Stomach (tissue), 9 donors: ENCODE results near the gene GSE1. TPM values are rescaled to one million over a fixed set of nuclear protein-coding genes. Genes with fewer than 3 reads are reported as not detected.

Experiments used
- DNase-seq, 2 donors: peaks; one replicate each; pipeline versions ENCODE4 v3.0.0 to v3.0.0-alpha.2; 2013 to 2019
- H3K27ac ChIP-seq, 5 donors: fragments of 200-600 bp in 4 of 5; sonication (generic) in 4 of 5; one replicate each; pipeline ENCODE4 v1.5.1; 2013 to 2019; ENCODE audit warnings: mild to moderate bottlenecking in 1 of 5, moderate library complexity in 1 of 5
- H3K27me3 ChIP-seq, 3 donors: fragments of 200-600 bp; sonication (generic); one replicate each; pipeline ENCODE4 v1.5.1; 2017 to 2019; ENCODE audit warnings: mixed run types in 1 of 3
- H3K36me3 ChIP-seq, 4 donors: fragments of 200-600 bp; sonication (generic); 1 replicate in 3 of 4; 2 replicates in 1 of 4; pipeline ENCODE4 v1.5.1; 2016 to 2019
- H3K4me1 ChIP-seq, 4 donors: fragments of 200-600 bp; sonication (generic); one replicate each; pipeline ENCODE4 v1.5.1; 2016 to 2019
- H3K4me3 ChIP-seq, 4 donors: fragments of 200-600 bp; sonication (generic) in 3 of 4; one replicate each; pipeline ENCODE4 v1.5.1; 2016 to 2019; ENCODE audit warnings: mild to moderate bottlenecking in 1 of 4
- H3K9me3 ChIP-seq, 4 donors: fragments of 200-600 bp; sonication (generic); one replicate each; pipeline ENCODE4 v1.5.1; 2016 to 2019
- EP300 ChIP-seq: sonication (generic); formaldehyde crosslinking; IDR thresholded peaks from one replicate; pipeline ENCODE4 v1.6.1; 2017; ENCODE audit warnings: antibody characterized with exemption
- POLR2A ChIP-seq, 4 donors: fragments of 450-650 bp; IDR thresholded peaks; one replicate each; pipeline ENCODE4 v1.6.1; 2016; ENCODE audit warnings: antibody characterized with exemption in 4 of 4, control low read depth in 2 of 4, mild to moderate bottlenecking in 1 of 4, moderate library complexity in 1 of 4
- POLR2AphosphoS5 ChIP-seq, 3 donors: sonication (generic); formaldehyde crosslinking; IDR thresholded peaks; one replicate each; pipeline ENCODE4 v1.6.1; 2016; ENCODE audit warnings: antibody characterized with exemption in 3 of 3
- WGBS, 5 donors: extraction: QIAGEN DNeasy Blood & Tissue Kit in 3 of 5; methylation state at CpG; one replicate each; pipeline versions ENCODE4 v1.1.5 to v1.1.7; 2013 to 2018; 5-methylcytosine and 5-hydroxymethylcytosine counted together
- intact Hi-C: fragments of 100-400 bp; cut with DNase I; formaldehyde crosslinking; loops from one replicate; pipeline ENCODE4 v1.15.1; 2023; ENCODE audit warnings: low total_unique reads
- polyA plus RNA-seq, 3 donors: library from polyadenylated mRNA; stranded (reverse); fragments of 200-250 nt; gene quantifications; one replicate each; pipeline ENCODE4 v1.2.3, GENCODE V29; 2013
- total RNA-seq, 5 donors: library from RNA; depleted of rRNA; stranded (reverse); fragments of >200 nt; gene quantifications; one replicate each; pipeline versions ENCODE4 v1.1.0 to v1.2.3, GENCODE V29; 2014 to 2016
- TF ChIP-seq, protein P1 (sequence below), 7 experiments: fragments of 450-650 bp in 4 of 7; fragments of 200-600 bp in 3 of 7; sonication (generic) in 3 of 7; IDR thresholded peaks; one replicate each; pipeline ENCODE4 v1.5.1; 2016 to 2019; ENCODE audit warnings: antibody characterized with exemption in 7 of 7, control low read depth in 2 of 7, mild to moderate bottlenecking in 1 of 7
- donor health status: healthy with polysubstance abuse.
- donor health status: Bipolar disorder and iron deficiency.
- donor health status: healthy.

Gene GSE1
- total and polyA plus RNA-seq, 8 donors, result 11.8 to 294 (median 93.0) TPM

DNA sequence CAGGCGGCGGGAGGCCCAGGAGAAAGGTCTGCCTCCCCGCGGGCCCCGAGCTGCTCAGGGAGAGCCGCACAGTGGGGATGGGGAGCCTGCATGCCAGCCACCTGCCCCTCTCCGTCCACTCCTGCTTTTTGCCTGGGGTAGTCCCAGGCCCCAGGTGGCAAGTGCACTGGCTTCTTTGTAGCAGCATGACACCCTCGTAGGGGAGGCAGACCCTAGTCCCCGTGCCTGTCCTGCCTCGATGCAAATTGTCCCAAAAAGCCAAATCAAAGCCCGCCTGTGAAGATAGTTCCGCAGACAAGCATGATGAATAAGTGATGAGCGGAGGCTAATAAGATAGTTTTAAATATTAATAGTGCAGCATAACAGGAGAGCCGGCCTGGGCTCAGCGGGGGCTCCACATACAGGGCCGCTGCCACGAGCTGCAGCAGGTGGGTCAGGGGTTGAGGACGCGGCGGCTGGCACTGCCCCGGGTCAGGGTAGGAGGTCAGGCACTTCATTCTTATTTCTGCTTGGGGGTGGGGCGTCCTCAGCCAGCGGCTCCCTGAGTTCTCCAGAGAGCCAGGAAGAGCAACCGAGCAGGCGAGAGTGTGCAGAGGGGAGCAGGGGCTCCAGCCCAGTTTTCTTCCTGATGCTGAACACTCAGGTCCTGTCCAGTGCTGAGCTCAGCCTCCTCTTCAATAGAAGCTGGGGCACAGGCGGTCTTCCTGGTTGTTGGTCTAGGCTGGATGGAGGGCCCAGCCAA lies 48.8 kb downstream of the GSE1 start:
- TF ChIP-seq POLR2A (IDR thresholded peaks at IDR 0.05), result no peak
- no peak for TF ChIP-seq POLR2AphosphoS5 (IDR thresholded peaks at IDR 0.05)
- TF ChIP-seq, protein P1, sequence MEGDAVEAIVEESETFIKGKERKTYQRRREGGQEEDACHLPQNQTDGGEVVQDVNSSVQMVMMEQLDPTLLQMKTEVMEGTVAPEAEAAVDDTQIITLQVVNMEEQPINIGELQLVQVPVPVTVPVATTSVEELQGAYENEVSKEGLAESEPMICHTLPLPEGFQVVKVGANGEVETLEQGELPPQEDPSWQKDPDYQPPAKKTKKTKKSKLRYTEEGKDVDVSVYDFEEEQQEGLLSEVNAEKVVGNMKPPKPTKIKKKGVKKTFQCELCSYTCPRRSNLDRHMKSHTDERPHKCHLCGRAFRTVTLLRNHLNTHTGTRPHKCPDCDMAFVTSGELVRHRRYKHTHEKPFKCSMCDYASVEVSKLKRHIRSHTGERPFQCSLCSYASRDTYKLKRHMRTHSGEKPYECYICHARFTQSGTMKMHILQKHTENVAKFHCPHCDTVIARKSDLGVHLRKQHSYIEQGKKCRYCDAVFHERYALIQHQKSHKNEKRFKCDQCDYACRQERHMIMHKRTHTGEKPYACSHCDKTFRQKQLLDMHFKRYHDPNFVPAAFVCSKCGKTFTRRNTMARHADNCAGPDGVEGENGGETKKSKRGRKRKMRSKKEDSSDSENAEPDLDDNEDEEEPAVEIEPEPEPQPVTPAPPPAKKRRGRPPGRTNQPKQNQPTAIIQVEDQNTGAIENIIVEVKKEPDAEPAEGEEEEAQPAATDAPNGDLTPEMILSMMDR (IDR thresholded peaks at IDR 0.05), result no peak
- no peak for TF ChIP-seq EP300
- H3K4me1 ChIP-seq, result peaks cover 0 to 28% (median 13%) of the 10 kb centered on the region in 4 donors
- no peaks in the 10 kb centered on the region for H3K27me3 ChIP-seq
- H3K36me3 ChIP-seq, result peaks cover 96 to 100% (median 100%) of the 10 kb centered on the region in 4 donors
- WGBS, 5 donors, result 85 to 94% (median 91%) methylated on average over 17 to 26 of the region's 26 CpGs
- intact Hi-C loops, result no loop called here
- H3K27ac ChIP-seq, result no peak overlapping the region
- no peak for DNase-seq
- H3K4me3 ChIP-seq, result no peak overlapping the region
- no peaks in the 10 kb centered on the region for H3K9me3 ChIP-seq

DNA sequence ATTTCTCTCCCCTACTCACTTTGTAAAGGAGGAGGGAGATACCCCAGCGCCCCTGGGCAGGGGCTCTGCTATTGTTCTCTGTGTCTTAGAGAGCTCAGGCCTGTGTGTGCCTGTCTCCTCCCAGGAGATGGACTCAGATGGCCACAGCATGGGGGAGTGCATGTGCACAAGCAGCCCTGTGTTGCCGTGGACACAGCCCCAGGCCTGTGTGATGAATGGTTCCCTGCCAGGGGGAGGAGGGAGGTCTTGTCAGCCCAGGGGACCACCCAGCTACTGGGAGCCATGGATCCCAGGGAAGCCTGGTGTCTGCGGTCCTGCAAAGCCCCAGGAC lies 49.3 kb downstream of the GSE1 start:
- TF ChIP-seq EP300, result no peak
- TF ChIP-seq POLR2A (IDR thresholded peaks at IDR 0.05), result no peak
- no peak for TF ChIP-seq POLR2AphosphoS5 (IDR thresholded peaks at IDR 0.05)
- TF ChIP-seq, protein P1 (IDR thresholded peaks at IDR 0.05), result no peak
- Histone ChIP-seq H3K36me3 (peaks cover 96 to 100% (median 100%) of the 10 kb centered on the region in 4 donors), H3K4me1 (peaks cover 0 to 28% (median 13%) of the 10 kb centered on the region in 4 donors), H3K27me3 (no peaks in the 10 kb centered on the region), H3K4me3 (no peak overlapping the region), H3K9me3 (no peaks in the 10 kb centered on the region), H3K27ac (no peak overlapping the region)
- intact Hi-C loops, result no loop called here
- WGBS, 5 donors, result 72 to 89% (median 82%) methylated on average over 3 of the region's 3 CpGs
- peak in 1 of 2 donors; percentile 58 for DNase-seq

DNA sequence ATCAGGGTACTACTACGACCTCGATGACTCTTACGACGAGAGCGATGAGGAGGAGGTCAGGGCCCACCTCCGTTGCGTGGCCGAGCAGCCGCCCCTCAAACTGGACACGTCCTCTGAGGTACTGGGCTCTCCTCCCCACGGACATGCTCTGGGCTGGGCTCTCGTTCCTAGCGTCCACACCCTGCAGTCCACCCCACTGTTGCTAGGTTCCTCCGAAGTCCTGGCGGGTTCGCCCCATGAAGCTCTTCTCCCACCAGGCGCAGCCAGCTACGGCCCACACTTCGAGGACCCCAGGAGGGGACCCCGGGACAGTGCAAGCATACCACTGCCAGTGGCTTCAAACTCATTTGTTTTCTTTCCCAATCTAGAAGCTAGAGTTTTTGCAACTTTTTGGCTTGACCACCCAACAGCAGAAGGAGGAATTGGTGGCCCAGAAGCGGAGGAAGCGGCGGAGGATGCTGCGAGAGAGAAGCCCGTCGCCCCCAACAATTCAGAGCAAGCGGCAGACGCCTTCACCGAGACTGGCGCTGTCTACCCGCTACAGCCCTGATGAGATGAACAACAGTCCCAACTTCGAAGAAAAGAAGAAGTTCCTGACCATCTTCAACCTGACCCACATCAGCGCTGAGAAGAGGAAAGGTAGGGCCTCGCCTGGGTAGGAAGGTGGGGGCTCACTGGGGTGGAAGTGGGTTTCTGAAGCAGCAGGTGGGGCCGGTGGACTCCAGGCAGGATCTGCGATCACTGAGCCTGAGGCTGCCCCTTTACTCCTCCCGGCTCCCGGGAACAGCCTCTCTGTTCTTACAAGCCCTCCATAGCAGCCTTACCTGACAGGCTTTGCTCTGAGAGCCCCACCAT lies 50.1 kb downstream of the GSE1 start:
- 89 to 93% (median 92%) methylated on average over 32 to 38 of the region's 38 CpGs for whole genome bisulfite sequencing, 5 donors
- H3K36me3 ChIP-seq, result peaks cover 96 to 100% (median 100%) of the 10 kb centered on the region in 4 donors
- no peak for TF ChIP-seq POLR2A (IDR thresholded peaks at IDR 0.05)
- no peak for TF ChIP-seq EP300
- peak overlapping the region in 1 of 5 donors; percentile 49 for H3K27ac ChIP-seq
- H3K4me3 ChIP-seq, result no peak overlapping the region
- peaks cover 0 to 28% (median 13%) of the 10 kb centered on the region in 4 donors for H3K4me1 ChIP-seq
- H3K9me3 ChIP-seq, result no peaks in the 10 kb centered on the region
- no peak for DNase-seq
- intact Hi-C loops, result no loop called here
- no peaks in the 10 kb centered on the region for H3K27me3 ChIP-seq

DNA sequence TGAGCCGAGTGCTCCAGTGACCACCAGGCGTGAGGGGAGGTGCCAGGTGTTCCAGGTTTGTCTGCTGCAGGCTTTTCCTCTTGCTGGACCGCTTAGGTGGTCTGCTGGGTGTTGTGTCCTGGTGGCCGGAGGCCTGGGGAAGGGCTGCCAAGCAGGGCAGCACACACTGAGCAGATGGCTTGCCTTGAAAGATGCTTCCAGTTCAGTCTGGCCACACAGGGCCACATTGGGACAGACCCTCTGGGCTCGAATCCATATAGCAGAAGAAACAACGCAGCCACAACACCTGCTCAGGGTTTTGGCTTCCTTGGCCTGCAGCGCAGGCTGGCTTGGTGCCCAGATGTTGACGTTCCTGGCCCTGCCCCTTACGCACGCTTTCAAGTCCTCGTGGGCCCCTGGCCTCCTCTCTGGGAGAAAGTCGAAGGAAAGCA lies 50.8 kb downstream of the GSE1 start:
- Histone ChIP-seq H3K4me1 (peaks cover 0 to 26% (median 11%) of the 10 kb centered on the region in 4 donors), H3K36me3 (peaks cover 96 to 100% (median 100%) of the 10 kb centered on the region in 4 donors), H3K4me3 (no peak overlapping the region), H3K9me3 (no peaks in the 10 kb centered on the region), H3K27me3 (no peaks in the 10 kb centered on the region), H3K27ac (peak overlapping the region in 1 of 5 donors; percentile 49)
- intact Hi-C loops, result no loop called here
- WGBS, 5 donors, result 33 to 57% (median 48%) methylated on average over 10 to 12 of the region's 12 CpGs
- TF ChIP-seq, protein P1 (IDR thresholded peaks at IDR 0.05), result no peak
- TF ChIP-seq POLR2AphosphoS5 (IDR thresholded peaks at IDR 0.05), result no peak
- TF ChIP-seq POLR2A (IDR thresholded peaks at IDR 0.05), result no peak
- TF ChIP-seq EP300, result no peak
- peak; percentile 78 to 82 for DNase-seq
